IPS DF 4.7 (cell line): Measurements from ENCODE around the gene IPO9.

ENCODE experiments used
- DNase-seq: peaks from one replicate; pipeline ENCODE4 v3.0.0-alpha.2; 2013; ENCODE audit warnings: low spot score; ENCODE audit errors: extremely low read depth

IPO9 gene

GRCh38 chr1:201902198-201902597 lies 73.2 kb downstream of the IPO9 start:
- DNase-seq: no peak

GRCh38 chr1:201903135-201903534 lies 74.2 kb downstream of the IPO9 start:
- no peak for DNase-seq

- no peak for DNase-seq
Observed at GRCh38 chr1:201904579-201904978, 75.6 kb downstream of the IPO9 start.

GRCh38 chr1:201905234-201905890 lies 76.4 kb downstream of the IPO9 start:
- no peak for DNase-seq

GRCh38 chr1:201906336-201906735 lies 77.4 kb downstream of the IPO9 start:
- no peak for DNase-seq

GRCh38 chr1:201907621-201908020 lies 78.7 kb downstream of the IPO9 start:
- no peak for DNase-seq

- no peak for DNase-seq
Observed at GRCh38 chr1:201911826-201912571, 83.0 kb downstream of the IPO9 start.

GRCh38 chr1:201912832-201913231 lies 83.9 kb downstream of the IPO9 start:
- DNase-seq: no peak

GRCh38 chr1:201914456-201915235 lies 85.7 kb downstream of the IPO9 start:
- DNase-seq: no peak

- DNase-seq: no peak
Observed at GRCh38 chr1:201916649-201917249, 87.8 kb downstream of the IPO9 start.

GRCh38 chr1:201917362-201918033 lies 88.5 kb downstream of the IPO9 start:
- no peak for DNase-seq

GRCh38 chr1:201918343-201918742 lies 89.4 kb downstream of the IPO9 start:
- no peak for DNase-seq

GRCh38 chr1:201921952-201922558 lies 93.1 kb downstream of the IPO9 start:
- DNase-seq: no peak

- no peak for DNase-seq
Observed at GRCh38 chr1:201925301-201925567, 96.3 kb downstream of the IPO9 start.

- DNase-seq: no peak
Observed at GRCh38 chr1:201925981-201926645, 97.2 kb downstream of the IPO9 start.

GRCh38 chr1:201928266-201928665 lies 99.3 kb downstream of the IPO9 start:
- no peak for DNase-seq

GRCh38 chr1:201930137-201930536 lies 101.2 kb downstream of the IPO9 start:
- no peak for DNase-seq

- no peak for DNase-seq
Observed at GRCh38 chr1:201930803-201931202, 101.8 kb downstream of the IPO9 start.
